ENCODE measurements around the gene APOL1. TPM values are rescaled to one million over a fixed set of nuclear protein-coding genes. Genes with fewer than 3 reads are reported as not detected.
A peak's percentile ranks its signal among the peaks of the same experiment; 100 is the strongest.
"Not testable (repeated sequence)": the region's sequence is repeated elsewhere in the genome, so short reads cannot be mapped to it uniquely, and the experiment has no call there.

APOL1 gene
- total RNA-seq (2014; rRNA removed; shearing (Covaris generic); ENCODE audit: low replicate concordance): 27.0 and 28.7 TPM in 2 replicates

GRCh38 chr22:36252754-36253522, at the start of gene APOL1:
Gene APOL1 (plus strand): TSS chr22:36253133. CDS start chr22:36254956, 1,823 bp downstream.
- DNase-seq (ENCODE audit: low read depth): peak; percentile 84
- in situ Hi-C loops (cut with HindIII; ENCODE audit: low pct_unique_long_range_greater_than_20kb, low sequenced_read_pairs): no loop called here

- in situ Hi-C loops (cut with HindIII; ENCODE audit: low pct_unique_long_range_greater_than_20kb, low sequenced_read_pairs): not testable (repeated sequence)
Observed at GRCh38 chr22:36203441-36203840, 49.5 kb upstream of the APOL1 start.

GRCh38 chr22:36204001-36204631, 48.8 kb upstream of the APOL1 start:
- in situ Hi-C loops (cut with HindIII; ENCODE audit: low pct_unique_long_range_greater_than_20kb, low sequenced_read_pairs): no loop called here

More at GRCh38 chr22:36203441-36203840, 49.5 kb upstream of the APOL1 start:
- not testable (repeated sequence) for DNase-seq (ENCODE audit: low read depth)

GRCh38 chr22:36204632-36205015, 48.3 kb upstream of the APOL1 start:
- no peak for DNase-seq (ENCODE audit: low read depth)
- in situ Hi-C loops (cut with HindIII; ENCODE audit: low pct_unique_long_range_greater_than_20kb, low sequenced_read_pairs): no loop called here

More at GRCh38 chr22:36204001-36204631, 48.8 kb upstream of the APOL1 start:
- no peak for DNase-seq (ENCODE audit: low read depth)

GRCh38 chr22:36205573-36205972, 47.4 kb upstream of the APOL1 start:
- DNase-seq (ENCODE audit: low read depth); in situ Hi-C loops (cut with HindIII; ENCODE audit: low pct_unique_long_range_greater_than_20kb, low sequenced_read_pairs): not testable (repeated sequence)

GRCh38 chr22:36206255-36206654, 46.7 kb upstream of the APOL1 start:
- in situ Hi-C loops (cut with HindIII; ENCODE audit: low pct_unique_long_range_greater_than_20kb, low sequenced_read_pairs): no loop called here
- DNase-seq (ENCODE audit: low read depth): no peak

GRCh38 chr22:36208162-36208765, 44.7 kb upstream of the APOL1 start:
- DNase-seq (ENCODE audit: low read depth): no peak
- in situ Hi-C loops (cut with HindIII; ENCODE audit: low pct_unique_long_range_greater_than_20kb, low sequenced_read_pairs): no loop called here

- in situ Hi-C loops (cut with HindIII; ENCODE audit: low pct_unique_long_range_greater_than_20kb, low sequenced_read_pairs): no loop called here
- DNase-seq (ENCODE audit: low read depth): no peak
Observed at GRCh38 chr22:36208914-36209313, 44.0 kb upstream of the APOL1 start.

GRCh38 chr22:36209488-36209908, 43.4 kb upstream of the APOL1 start:
- DNase-seq (ENCODE audit: low read depth); in situ Hi-C loops (cut with HindIII; ENCODE audit: low pct_unique_long_range_greater_than_20kb, low sequenced_read_pairs): not testable (repeated sequence)

GRCh38 chr22:36210224-36210623, 42.7 kb upstream of the APOL1 start:
- no peak for DNase-seq (ENCODE audit: low read depth)
- in situ Hi-C loops (cut with HindIII; ENCODE audit: low pct_unique_long_range_greater_than_20kb, low sequenced_read_pairs): no loop called here

- in situ Hi-C loops (cut with HindIII; ENCODE audit: low pct_unique_long_range_greater_than_20kb, low sequenced_read_pairs): no loop called here
- DNase-seq (ENCODE audit: low read depth): no peak
Observed at GRCh38 chr22:36211237-36211861, 41.6 kb upstream of the APOL1 start.

- no peak for DNase-seq (ENCODE audit: low read depth)
- in situ Hi-C loops (cut with HindIII; ENCODE audit: low pct_unique_long_range_greater_than_20kb, low sequenced_read_pairs): no loop called here
Observed at GRCh38 chr22:36212901-36213300, 40.0 kb upstream of the APOL1 start.

GRCh38 chr22:36213586-36213985, 39.3 kb upstream of the APOL1 start:
- in situ Hi-C loops (cut with HindIII; ENCODE audit: low pct_unique_long_range_greater_than_20kb, low sequenced_read_pairs): no loop called here
- DNase-seq (ENCODE audit: low read depth): no peak

GRCh38 chr22:36215981-36216380, 37.0 kb upstream of the APOL1 start:
- in situ Hi-C loops (cut with HindIII; ENCODE audit: low pct_unique_long_range_greater_than_20kb, low sequenced_read_pairs): no loop called here
- DNase-seq (ENCODE audit: low read depth): no peak

GRCh38 chr22:36218648-36219193, 34.2 kb upstream of the APOL1 start:
- in situ Hi-C loops (cut with HindIII; ENCODE audit: low pct_unique_long_range_greater_than_20kb, low sequenced_read_pairs): no loop called here
- no peak for DNase-seq (ENCODE audit: low read depth)

GRCh38 chr22:36220451-36220921, 32.4 kb upstream of the APOL1 start:
- no peak for DNase-seq (ENCODE audit: low read depth)
- in situ Hi-C loops (cut with HindIII; ENCODE audit: low pct_unique_long_range_greater_than_20kb, low sequenced_read_pairs): no loop called here

- in situ Hi-C loops (cut with HindIII; ENCODE audit: low pct_unique_long_range_greater_than_20kb, low sequenced_read_pairs): no loop called here
- DNase-seq (ENCODE audit: low read depth): no peak
Observed at GRCh38 chr22:36221799-36222751, 30.9 kb upstream of the APOL1 start.

All from Caki2 (cell line).